UCSD-AML1 (cell line): ENCODE results near the gene RPL5.

ENCODE experiments used
- DNase-seq: peaks from one replicate; lab custom pipeline; 2025; ENCODE audit not compliant: unreplicated experiment; lab: John Stamatoyannopoulos, UW

The RPL5 gene

DNA sequence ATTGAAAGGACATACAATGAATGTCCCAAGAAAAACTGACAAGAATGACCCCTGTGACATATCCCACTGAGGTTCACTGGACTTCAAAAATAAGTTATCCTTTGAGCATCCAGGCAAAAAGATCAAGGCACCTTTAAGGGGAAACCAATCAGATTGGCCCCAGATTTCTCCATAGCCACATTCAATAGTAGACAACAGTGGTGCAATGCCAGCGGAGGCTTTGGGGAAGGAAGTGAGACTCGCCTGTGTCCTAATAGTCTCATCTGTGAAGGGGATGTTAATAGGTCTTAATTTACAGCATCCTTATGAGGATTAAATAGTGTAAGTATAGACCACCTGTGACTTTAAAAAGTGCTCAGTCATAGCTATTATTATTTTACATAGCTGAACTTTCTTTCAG lies 21.5 kb downstream of the RPL5 start:
- DNase-seq: no peak

DNA sequence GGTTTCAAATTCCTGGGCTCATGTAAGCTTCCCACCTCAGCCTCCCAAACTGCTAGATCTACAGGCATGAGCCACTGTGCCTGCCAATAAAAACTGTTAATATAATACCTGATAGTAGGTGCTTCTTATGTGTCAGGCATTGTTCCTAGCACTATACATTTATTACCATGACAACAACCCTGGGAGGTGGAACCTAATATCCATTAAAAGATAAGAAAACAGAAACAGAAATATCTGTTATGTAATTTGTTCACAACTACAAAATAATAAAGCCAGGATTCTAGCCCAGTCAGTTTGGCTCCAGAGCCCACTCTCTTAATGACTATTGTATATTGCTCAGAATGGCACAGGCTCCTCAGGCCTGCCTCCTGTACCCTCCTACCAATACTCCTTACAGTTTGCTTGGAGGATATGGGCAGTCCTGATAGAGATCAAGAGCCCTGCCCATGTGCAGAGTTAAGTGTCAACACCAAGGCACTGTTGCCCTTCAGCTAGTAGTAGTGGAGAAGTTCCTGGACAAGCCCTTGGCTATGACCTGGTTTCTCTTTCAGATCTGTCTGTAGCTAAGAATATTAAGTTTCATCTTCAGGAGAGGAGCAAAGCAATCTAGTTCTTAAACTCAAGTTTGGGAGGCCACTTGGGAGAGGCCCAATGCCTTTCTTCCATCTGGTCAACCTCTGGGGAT lies 22.4 kb downstream of the RPL5 start:
- DNase-seq: no peak

DNA sequence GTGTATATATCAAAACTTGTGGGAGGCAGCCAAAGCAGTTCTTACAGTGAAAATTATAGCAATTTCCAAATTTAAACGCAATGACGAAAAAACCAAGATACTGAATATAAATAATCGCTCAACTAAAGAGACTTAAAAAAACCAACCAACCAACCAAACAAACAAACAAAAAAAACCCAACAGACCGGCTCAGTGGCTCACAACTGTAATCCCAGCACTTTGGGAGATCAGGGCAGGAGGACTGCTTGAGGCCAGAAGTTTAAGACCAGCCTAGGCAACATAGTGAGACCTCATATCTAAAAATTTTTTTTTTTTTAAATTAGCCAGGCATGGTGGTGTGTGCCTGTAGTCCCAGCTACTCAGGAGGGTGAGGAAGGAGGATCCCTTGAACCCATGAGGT lies 23.4 kb downstream of the RPL5 start:
- no peak for DNase-seq

- no peak for DNase-seq
These were observed 26.0 kb downstream of the RPL5 start for GRCh38 chr1:92857817-92858216.

DNA sequence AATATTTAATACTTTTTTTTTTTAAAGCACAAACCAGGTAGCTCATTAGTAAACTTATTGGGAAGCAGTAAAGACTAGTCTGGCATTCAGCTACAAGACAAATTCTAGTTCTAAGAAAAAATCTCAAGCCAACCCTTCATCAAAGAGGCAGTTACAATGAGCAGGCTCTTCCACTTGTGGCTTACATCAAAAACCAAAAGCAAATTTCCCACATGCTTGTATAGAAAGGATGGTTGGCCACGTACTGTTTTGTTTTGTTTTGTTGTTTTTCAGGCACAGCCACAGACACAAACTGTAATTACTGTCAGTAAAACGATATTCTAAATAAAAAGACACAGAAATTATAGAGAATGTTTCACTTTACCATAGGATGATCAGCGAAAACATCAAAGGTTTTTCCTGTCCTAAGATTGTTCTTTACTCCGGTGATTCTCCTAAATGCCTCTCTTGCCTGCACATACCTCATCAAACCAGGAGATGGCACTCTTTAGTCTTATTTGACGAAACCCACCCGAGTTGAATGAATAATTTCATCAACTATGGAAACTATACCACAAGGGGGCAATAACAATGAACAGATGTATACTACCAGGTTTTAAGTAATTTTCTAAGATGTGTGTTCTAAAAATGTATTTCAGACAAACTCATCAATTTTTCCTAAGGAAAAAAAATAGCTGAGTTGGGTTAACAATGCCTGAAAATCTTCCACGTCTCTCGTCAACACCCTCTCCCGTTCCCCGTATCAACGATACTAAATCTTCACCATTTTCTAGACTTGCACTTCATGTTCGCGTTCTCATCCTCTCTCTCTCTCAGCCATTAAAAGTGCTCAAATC lies 26.9 kb downstream of the RPL5 start:
- DNase-seq: no peak

- DNase-seq: no peak
These were observed 27.7 kb downstream of the RPL5 start for GRCh38 chr1:92859400-92860039.

GRCh38 chr1:92862605-92863004 lies 30.8 kb downstream of the RPL5 start:
- no peak for DNase-seq

- DNase-seq: no peak
These were observed 32.3 kb downstream of the RPL5 start for GRCh38 chr1:92864131-92864530.

DNA sequence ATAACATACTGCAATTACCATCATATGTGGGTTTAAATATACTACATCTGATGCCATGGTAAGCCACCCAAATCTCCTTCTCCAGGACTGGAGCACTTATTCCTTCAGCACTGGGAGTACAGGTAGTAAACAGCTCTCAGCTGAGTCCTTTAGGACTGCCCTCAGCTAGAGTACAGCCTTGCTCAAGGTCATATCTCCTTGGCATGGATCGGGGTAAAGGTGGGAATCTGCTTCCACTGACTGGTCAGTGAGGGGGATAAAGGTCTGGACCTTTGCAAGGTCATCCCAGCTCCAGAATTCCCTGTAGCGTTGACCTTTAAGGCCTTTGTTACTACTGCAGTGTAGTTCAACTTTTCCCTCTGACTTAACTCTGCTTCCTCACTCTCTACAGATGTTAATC lies 38.8 kb downstream of the RPL5 start:
- DNase-seq: no peak

- DNase-seq: no peak
These were observed 40.9 kb downstream of the RPL5 start for GRCh38 chr1:92872719-92873118.

DNA sequence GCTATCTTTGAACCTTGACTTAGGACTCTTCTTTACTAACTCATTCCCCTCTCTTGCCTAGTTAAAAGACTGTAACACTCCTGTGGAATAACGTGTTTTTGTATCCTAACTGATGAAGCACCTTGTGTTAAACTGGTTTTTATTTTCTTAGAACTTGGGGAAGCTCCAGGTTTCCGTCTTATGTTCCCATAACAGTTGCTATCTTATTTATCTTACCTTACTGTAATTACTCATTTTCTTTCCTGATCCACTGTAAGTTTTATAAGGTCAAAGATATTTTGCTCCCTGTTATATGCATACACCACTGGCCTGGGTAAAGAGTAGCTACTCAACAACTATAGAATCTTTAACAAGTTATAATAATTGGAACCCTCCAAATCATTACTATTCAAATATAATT lies 43.1 kb downstream of the RPL5 start:
- DNase-seq: no peak

DNA sequence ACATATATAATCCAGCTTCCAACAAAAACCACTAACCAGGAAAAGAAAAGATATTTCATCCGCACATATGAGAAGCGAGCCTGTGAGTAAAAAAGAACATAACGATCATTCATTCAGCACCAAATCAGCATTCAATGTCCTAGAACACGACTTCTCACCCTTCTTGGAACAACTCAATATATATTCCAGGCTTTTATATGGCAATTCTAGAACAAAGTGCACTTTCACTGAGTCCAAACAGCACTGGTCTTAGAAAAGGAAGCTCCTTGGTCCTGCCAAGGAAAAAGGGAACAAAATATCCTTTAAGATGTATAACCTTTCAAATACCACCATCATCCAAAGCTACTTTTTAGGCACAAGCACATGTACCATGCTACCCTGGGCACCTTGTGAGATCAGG lies 44.5 kb downstream of the RPL5 start:
- DNase-seq: no peak

GRCh38 chr1:92877081-92877711 lies 45.4 kb downstream of the RPL5 start:
- DNase-seq: no peak

DNA sequence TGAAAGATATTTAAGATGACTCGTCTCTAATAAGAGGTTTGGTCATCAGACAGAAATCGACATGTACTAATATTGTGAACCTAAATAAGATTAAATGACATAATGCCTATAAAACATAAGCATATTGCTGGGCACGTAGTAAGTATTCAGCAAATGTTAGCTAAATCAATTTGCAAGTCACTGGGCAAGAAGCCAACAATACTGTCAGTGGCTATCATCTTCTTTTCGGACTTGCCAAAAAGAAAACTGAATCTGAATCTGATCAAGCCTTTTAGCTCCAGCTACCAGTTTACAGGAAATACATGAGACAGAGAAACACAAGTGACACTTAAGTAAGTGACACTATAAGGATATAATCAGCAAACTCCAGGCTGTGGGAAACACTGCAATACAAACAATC lies 46.0 kb downstream of the RPL5 start:
- no peak for DNase-seq

- DNase-seq: no peak
These were observed 47.6 kb downstream of the RPL5 start for GRCh38 chr1:92879316-92879968.

DNA sequence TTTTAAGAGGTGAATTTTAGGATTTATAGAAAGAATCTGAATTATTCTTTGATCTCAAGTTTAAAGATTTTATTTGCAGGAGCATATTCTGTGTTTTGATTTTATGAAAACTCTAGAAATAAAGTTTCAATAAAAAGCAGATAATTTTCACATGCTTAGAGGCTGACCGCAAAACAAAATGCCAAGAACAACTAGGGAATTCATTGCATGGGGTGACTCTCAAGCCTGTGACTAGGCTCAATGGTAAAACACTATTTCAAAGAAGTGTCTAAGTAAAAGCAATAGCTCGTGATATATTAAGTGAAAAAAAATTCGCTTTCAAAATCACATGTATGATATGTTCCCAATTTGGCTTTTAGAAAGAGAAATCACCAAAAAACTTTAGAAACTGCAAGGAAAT lies 49.6 kb downstream of the RPL5 start:
- no peak for DNase-seq

GRCh38 chr1:92882819-92883218 lies 51.0 kb downstream of the RPL5 start:
- no peak for DNase-seq

GRCh38 chr1:92883297-92883696 lies 51.5 kb downstream of the RPL5 start:
- no peak for DNase-seq

DNA sequence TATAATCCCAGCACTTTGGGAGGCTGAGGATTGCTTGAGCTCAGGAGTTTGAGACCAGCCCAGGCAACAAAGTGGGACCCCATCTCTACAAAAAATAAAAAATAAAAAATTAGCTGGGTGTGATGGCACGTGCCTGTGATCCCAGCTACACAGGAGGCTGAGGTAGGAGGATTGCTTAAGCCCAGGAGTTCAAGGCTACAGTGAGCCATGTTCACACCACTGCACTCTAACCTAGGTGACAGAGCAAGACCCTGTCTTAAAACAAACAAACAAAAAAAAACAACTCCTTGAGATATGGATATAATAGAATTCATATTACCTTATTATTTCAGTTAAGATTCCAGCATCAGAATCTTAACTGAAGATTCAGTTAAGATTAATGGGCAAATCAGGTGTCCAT lies 52.4 kb downstream of the RPL5 start:
- DNase-seq: no peak

GRCh38 chr1:92886886-92887419 lies 55.1 kb downstream of the RPL5 start:
- DNase-seq: no peak

DNA sequence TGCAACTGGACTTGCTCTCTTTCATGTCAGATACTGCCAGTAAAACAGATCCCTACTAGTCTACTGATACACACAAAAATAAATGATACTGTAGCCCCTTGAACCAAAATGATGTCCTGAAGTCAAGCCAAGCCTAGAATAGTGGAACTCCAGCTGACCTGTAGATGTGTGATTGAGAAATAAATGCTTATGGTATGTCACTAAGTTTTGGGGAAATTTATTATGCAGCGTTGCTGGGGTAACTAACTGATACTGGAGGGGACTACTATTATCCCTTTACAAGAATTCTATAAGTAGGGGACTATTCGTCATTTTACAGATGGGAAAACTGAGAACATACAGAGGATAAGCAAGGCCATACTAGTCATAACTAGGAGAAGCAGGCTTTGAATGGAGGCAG lies 55.6 kb downstream of the RPL5 start:
- DNase-seq: no peak
